Measurements from ENCODE around the gene MYO7B. TPM values are rescaled to one million over a fixed set of nuclear protein-coding genes. Genes with fewer than 3 reads are reported as not detected.

The MYO7B gene
- total and polyA plus RNA-seq, 12 donors: 0.13 to 1.5 (median 0.32) TPM; not detected in 1

DNA sequence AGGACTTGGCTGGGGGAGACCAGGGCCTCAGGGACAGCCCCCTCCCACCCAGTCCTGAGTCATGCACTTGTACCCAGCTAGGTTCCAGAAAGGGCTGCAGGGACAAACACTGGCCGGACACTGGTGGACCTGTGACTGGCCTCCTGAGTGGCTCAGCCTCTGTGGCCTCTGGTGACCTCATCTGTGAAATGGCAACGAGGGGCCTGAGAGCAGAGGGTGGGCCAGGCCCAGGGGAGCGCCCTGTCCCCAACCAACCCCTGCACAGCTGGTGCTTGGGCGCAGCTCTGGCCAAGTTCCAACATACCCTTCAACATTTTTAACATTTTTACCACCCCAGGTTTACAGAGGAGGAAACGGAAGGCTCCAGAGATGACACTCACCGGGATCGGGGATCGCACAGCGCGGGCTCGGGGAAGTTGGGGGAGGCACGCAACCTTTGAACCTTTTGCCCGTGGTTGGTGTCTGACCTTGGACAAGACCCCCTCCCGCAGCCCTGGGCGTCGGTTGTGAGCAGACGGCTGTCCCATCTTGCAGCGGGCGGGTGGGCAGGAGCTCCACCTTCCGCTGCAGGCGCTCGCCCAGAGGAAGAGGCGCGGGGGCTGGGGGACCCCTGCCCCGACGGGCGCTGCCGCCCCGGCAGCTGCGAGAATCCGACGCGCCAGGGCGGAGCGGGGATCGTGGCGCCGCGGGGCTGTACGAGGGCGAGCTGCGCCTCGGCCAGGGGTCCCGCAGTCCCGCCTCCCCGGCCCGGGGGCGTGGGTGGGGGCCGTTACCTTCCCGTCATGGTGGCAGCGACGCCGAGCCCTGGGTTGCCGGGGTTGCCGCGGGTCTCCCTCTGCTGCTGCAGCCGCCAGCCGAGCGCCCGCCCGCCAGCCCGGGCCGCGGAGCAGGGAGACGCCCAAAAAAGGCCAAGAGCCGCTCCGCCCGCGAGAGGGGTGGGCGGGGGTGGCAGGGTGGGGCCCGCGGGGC is 139.0 kb downstream of the MYO7B start:
- Histone ChIP-seq H3K4me1 (replicated peaks in 1 of 2) (peaks cover 8 to 16% of the 10 kb centered on the region in 2 donors), H3K27me3 (peaks cover 10% of the 10 kb centered on the region), H3K27ac (peak overlapping the region in 2 of 5 donors; percentile 39 to 71), H3K4me3 (peak overlapping the region in 2 of 4 donors; percentile 24 to 64), H3K9me3 (replicated peaks in 1 of 3) (no peaks in the 10 kb centered on the region), H3K36me3 (replicated peaks in 1 of 2) (no peaks in the 10 kb centered on the region)
- TF ChIP-seq POLR2A (IDR thresholded peaks at IDR 0.05): no peak
- TF ChIP-seq, protein P1, sequence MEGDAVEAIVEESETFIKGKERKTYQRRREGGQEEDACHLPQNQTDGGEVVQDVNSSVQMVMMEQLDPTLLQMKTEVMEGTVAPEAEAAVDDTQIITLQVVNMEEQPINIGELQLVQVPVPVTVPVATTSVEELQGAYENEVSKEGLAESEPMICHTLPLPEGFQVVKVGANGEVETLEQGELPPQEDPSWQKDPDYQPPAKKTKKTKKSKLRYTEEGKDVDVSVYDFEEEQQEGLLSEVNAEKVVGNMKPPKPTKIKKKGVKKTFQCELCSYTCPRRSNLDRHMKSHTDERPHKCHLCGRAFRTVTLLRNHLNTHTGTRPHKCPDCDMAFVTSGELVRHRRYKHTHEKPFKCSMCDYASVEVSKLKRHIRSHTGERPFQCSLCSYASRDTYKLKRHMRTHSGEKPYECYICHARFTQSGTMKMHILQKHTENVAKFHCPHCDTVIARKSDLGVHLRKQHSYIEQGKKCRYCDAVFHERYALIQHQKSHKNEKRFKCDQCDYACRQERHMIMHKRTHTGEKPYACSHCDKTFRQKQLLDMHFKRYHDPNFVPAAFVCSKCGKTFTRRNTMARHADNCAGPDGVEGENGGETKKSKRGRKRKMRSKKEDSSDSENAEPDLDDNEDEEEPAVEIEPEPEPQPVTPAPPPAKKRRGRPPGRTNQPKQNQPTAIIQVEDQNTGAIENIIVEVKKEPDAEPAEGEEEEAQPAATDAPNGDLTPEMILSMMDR (IDR thresholded peaks at IDR 0.05): no peak
- 10 to 80% (median 16%) methylated on average over 1 to 72 of the region's 72 CpGs for WGBS, 4 donors
- DNase-seq: peak in 2 of 7 donors; percentile 12 to 54
- intact Hi-C loops (cut with DNase I): no loop called here

DNA sequence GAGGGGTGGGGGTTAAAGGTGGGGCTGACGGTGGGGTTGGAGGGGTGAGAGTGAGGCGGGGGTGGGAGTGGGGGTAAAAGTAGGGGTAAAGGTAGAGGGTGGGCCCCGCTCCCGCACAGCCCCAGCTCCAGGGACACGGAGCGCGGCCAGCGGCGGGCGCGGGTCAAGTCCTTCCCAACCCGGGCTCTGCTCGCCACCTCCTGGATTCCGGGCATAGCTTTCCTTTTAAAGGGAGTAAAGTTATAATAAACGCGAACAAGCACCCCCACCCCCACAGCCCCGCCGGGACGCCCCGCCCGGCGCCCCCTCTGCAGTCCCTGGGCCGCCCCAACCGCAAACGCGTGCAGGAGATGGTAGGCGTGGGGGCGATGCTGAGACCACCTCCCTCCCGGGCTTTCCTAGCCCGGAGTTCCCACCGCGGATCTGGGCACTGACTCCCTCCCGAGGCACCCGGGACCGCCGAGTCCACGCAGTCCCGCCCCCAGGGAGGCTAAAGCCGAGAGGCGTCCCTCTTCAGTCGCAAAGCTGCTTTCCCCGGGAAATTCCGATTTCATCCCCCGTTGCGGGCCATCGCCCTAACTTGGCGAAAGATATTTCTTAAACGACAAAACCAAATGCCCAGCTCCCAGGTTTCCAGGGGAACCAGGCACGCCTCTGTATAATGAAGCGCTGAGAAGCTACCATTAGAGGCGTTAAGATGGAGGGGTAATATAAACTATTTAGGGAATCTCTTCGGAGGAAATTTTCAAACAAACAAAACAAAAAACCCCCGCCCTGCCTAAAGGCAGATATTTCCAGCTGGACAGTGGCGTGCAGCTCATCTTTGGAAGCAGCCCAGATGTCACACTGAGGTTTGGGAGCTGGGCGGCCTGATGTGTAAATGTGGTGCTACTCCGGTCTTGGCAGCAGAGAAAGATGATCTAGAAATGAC is 140.1 kb downstream of the MYO7B start, which contains the start of gene LIMS2:
Gene LIMS2, minus strand, starts transcription at position 200 of the 931 bp plus-strand sequence. CDS start 506 bp downstream, outside the sequence.
- intact Hi-C loops (cut with DNase I): no loop called here
- Histone ChIP-seq H3K4me3 (peak within 1 kb of the TSS in 2 of 4 donors; percentile 24 to 64), H3K27me3 (peaks cover 10% of the 10 kb centered on the region), H3K4me1 (replicated peaks in 1 of 2) (peaks cover 8 to 16% of the 10 kb centered on the region in 2 donors), H3K9me3 (replicated peaks in 1 of 3) (no peaks in the 10 kb centered on the region), H3K36me3 (replicated peaks in 1 of 2) (no peaks in the 10 kb centered on the region), H3K27ac (peak within 1 kb of the TSS in 2 of 5 donors; percentile 39 to 71)
- TF ChIP-seq, protein P1 (IDR thresholded peaks at IDR 0.05): peak in 1 of 6 experiments; percentile 8
- TF ChIP-seq POLR2A (IDR thresholded peaks at IDR 0.05): no peak
- peak in 3 of 7 donors; percentile 37 to 56 (median 45) for DNase-seq
- 7 to 15% (median 10%) methylated on average over 35 to 56 of the region's 56 CpGs for WGBS, 4 donors

DNA sequence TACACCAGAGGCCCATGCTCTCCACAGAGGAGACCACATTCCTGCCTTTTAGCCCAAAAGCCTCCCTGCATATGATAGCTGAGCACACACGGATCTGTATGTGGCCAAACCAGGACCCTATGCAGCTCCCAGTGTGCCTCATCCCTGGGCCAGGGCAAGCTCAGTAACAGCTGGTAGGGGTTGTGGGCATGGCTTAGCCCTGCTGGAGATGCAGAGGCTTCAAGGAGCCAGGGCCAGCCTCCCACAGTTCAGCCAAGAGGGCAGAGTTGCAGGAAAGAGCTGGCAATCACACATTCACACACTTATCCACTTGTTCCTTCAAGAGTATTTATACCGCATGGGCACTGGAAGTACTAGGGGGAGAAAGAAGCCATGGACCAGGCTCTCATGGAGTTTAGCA is 141.4 kb downstream of the MYO7B start:
- H3K4me1 ChIP-seq (replicated peaks in 1 of 2): peaks cover 8 to 16% of the 10 kb centered on the region in 2 donors
- H3K9me3 ChIP-seq (replicated peaks in 1 of 3): no peaks in the 10 kb centered on the region
- peaks cover 10% of the 10 kb centered on the region for H3K27me3 ChIP-seq
- WGBS, 4 donors: 76 to 86% (median 78%) methylated on average over 2 of the region's 2 CpGs
- intact Hi-C loops (cut with DNase I): no loop called here
- H3K4me3 ChIP-seq: no peak overlapping the region
- TF ChIP-seq, protein P1 (IDR thresholded peaks at IDR 0.05): no peak
- TF ChIP-seq POLR2A (IDR thresholded peaks at IDR 0.05): no peak
- H3K36me3 ChIP-seq (replicated peaks in 1 of 2): no peaks in the 10 kb centered on the region
- DNase-seq: no peak
- H3K27ac ChIP-seq: no peak overlapping the region
